Activated CD4-positive, alpha-beta T cell treated with anti-CD3 and anti-CD28 coated beads for 36 hours (primary cell): ENCODE measurements around the gene GUF1. TPM values are rescaled to one million over a fixed set of nuclear protein-coding genes. Genes with fewer than 3 reads are reported as not detected.
A peak's percentile ranks its signal among the peaks of the same experiment; 100 is the strongest.

Experiments
- ATAC-seq: fragments of 200-7000 bp; cut with Tn5 transposase; one replicate; pipeline ENCODE4 v1.10.0; 2021; ENCODE audit warnings: mild to moderate bottlenecking, moderate library complexity
- CTCF ChIA-PET: fragments of 350-600 bp; sonication (Branson Sonifier 250); formaldehyde crosslinking; loops from one replicate; lab custom pipeline; 2021; ENCODE audit warnings: antibody characterized with exemption; lab: Charles Lee
- POLR2A ChIA-PET: fragments of 350-600 bp; sonication (Branson Sonifier 250); formaldehyde crosslinking; loops from one replicate; lab custom pipeline; 2021; ENCODE audit warnings: antibody characterized with exemption, inconsistent platforms; lab: Charles Lee
- DNase-seq: peaks from one replicate; pipeline ENCODE4 v3.0.0-alpha.2; 2020
- H3K27ac Mint-ChIP-seq: one replicate; pipeline ENCODE4 v1.8.0; 2021; ENCODE audit warnings: mixed read lengths
- H3K27me3 Mint-ChIP-seq: one replicate; pipeline ENCODE4 v1.8.0; 2021; ENCODE audit warnings: mixed read lengths
- H3K36me3 Mint-ChIP-seq: one replicate; pipeline ENCODE4 v1.8.0; 2021; ENCODE audit warnings: low read depth, mixed read lengths
- H3K4me1 Mint-ChIP-seq: one replicate; pipeline ENCODE4 v1.8.0; 2021; ENCODE audit warnings: mixed read lengths
- H3K4me3 Mint-ChIP-seq: one replicate; pipeline ENCODE4 v1.8.0; 2021; ENCODE audit warnings: mild to moderate bottlenecking, moderate library complexity, mixed read lengths
- H3K9me3 Mint-ChIP-seq: one replicate; pipeline ENCODE4 v1.8.0; 2021; ENCODE audit warnings: low read depth, mixed read lengths
- intact Hi-C, 2 experiments: fragments of 100-400 bp; cut with DNase I in 1 of 2; cut with micrococcal nuclease in 1 of 2; formaldehyde crosslinking; loops; one replicate each; pipeline versions ENCODE4 v1.14.2 to v1.15.1; 2022 to 2024; cut with DNase I, micrococcal nuclease
- total RNA-seq, 2 experiments: library from RNA; stranded (reverse); gene quantifications; one replicate each; pipeline ENCODE4 v1.2.3, GENCODE V29; 2021

GUF1 gene
- total RNA-seq, 2 experiments from 2014 or later, result 38.3 to 46.7 TPM

DNA sequence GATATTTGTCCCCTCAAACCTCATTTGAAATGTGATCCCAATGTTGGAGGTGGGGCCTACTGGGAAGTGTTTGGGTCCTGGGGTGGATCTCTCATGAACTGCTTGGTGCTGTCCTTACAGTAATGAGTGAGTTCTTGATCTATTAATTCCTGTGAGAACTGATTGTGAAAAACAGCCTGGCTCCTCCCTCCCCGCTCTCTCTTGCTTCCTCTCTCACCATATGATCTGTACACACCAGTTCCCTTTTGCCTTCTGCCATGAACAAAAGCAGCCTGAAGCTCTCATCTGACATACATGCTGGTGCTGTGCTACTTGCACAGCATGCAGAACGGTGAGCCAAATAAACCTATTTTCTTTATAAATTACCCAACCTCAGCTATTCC lies 15.6 kb upstream of the GUF1 start:
- peaks cover 9% of the 10 kb centered on the region for H3K27me3 Mint-ChIP-seq
- ATAC-seq (no peak), DNase-seq (no peak)
- intact Hi-C loops, result no loop called here
- no peaks in the 10 kb centered on the region for H3K4me1 Mint-ChIP-seq
- no peak overlapping the region for H3K4me3 Mint-ChIP-seq
- CTCF ChIA-PET, result no interaction called here
- no peak overlapping the region for H3K27ac Mint-ChIP-seq
- no peaks in the 10 kb centered on the region for H3K36me3 Mint-ChIP-seq
- POLR2A ChIA-PET, result no interaction called here
- no peaks in the 10 kb centered on the region for H3K9me3 Mint-ChIP-seq

DNA sequence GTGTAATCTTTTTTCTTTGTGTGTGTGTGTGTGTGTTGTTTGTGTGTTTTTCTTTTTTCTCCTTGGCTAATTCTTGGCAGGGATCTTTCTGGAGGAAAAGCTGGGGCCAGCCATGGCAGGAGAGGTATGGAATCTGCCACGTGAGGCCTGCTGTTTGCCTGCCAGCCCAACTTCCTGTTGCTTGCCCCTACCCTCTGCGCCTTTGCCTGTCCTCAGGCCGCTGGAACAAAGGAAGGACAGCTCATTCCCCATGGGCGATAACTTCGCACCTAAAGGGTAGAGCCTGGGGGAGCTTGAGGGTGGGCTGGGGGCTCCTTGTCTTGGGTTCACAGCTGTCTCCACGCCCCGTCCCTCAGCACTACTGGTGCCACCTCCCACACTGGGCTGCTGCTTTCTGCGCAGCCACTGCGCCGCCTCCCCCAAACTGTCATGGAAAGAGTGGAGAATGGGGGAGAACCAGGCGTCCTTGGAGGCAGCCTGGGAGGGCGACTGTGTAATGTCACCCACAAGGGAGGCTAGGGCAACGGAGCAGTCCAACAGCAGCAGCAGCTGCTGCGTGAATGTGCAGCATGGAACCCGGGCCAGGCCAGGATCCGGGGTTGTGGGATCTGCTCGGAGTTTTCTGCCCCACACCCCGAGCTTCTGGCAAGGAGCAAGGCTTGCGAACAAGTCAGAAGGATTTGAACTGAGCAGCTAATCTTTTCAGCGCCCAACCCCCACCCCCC lies 14.5 kb upstream of the GUF1 start:
- peaks cover 5% of the 10 kb centered on the region for H3K27me3 Mint-ChIP-seq
- CTCF ChIA-PET, result no interaction called here
- no peak overlapping the region for H3K4me3 Mint-ChIP-seq
- ATAC-seq (no peak), DNase-seq (no peak)
- peaks cover under 1% of the 10 kb centered on the region for H3K4me1 Mint-ChIP-seq
- no peaks in the 10 kb centered on the region for H3K36me3 Mint-ChIP-seq
- intact Hi-C loops, result no loop called here
- H3K27ac Mint-ChIP-seq, result no peak overlapping the region
- POLR2A ChIA-PET, result no interaction called here
- no peaks in the 10 kb centered on the region for H3K9me3 Mint-ChIP-seq

- ChIA-PET CTCF (interaction anchor here (1.6 kb wide), 1 partner anchor 9 kb away, joined by 4 read pairs; no protein-coding TSS in a partner anchor), POLR2A (no interaction called here)
- ATAC-seq (no peak), DNase-seq (no peak)
- Mint-ChIP-seq H3K27ac (no peak overlapping the region), H3K36me3 (no peaks in the 10 kb centered on the region), H3K27me3 (peaks cover 7% of the 10 kb centered on the region), H3K9me3 (no peaks in the 10 kb centered on the region), H3K4me1 (peaks cover 2% of the 10 kb centered on the region), H3K4me3 (no peak overlapping the region)
- intact Hi-C loops, result no loop called here
These were observed 9.7 kb upstream of the GUF1 start for GRCh38 chr4:44668526-44668925.

DNA sequence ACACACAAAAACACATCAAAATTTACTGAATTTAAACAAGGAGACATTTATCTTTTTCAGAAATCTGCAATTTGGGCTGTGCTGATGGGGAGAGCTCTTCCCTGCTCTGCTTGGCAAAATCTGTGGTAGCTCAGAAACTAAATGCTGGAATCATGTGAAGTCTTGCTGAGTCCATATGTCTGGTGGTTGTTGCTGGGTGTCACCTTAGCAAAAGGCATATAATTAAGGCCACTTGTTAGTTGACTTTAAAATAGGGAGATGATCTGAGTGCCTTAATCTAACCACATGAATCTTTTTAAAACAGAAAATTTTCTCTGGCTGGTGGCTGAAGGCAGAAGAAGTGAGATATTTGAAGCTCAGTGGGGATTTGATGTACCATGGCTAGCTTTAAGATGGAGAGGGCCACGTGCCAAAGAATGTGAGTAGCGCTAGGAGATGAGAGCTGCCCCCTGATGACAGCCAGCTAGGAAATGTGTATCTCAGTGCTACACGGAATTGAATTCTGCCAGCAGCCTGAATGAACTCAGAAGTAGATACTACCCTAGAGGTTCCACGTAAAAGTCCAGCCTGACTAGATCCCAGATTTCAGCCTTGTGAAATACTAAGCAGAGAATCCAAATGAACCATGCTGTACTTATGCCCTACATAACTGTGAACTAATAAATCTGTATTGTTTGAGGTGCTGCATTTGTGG lies 7.6 kb upstream of the GUF1 start:
- ChIA-PET CTCF (no interaction called here), POLR2A (no interaction called here)
- Mint-ChIP-seq H3K4me1 (peaks cover 2% of the 10 kb centered on the region), H3K27me3 (peaks cover 7% of the 10 kb centered on the region), H3K4me3 (no peak overlapping the region), H3K27ac (no peak overlapping the region), H3K9me3 (no peaks in the 10 kb centered on the region), H3K36me3 (no peaks in the 10 kb centered on the region)
- ATAC-seq (no peak), DNase-seq (no peak)
- intact Hi-C loops, result no loop called here

- intact Hi-C loops, result no loop called here
- Mint-ChIP-seq H3K9me3 (no peaks in the 10 kb centered on the region), H3K4me1 (peaks cover 5% of the 10 kb centered on the region), H3K36me3 (no peaks in the 10 kb centered on the region), H3K27ac (no peak overlapping the region), H3K27me3 (peaks cover 7% of the 10 kb centered on the region), H3K4me3 (no peak overlapping the region)
- DNase-seq, result no peak
- ChIA-PET CTCF (no interaction called here), POLR2A (no interaction called here)
- no peak for ATAC-seq
These were observed 6.6 kb upstream of the GUF1 start for GRCh38 chr4:44671636-44672035.

- Mint-ChIP-seq H3K27ac (no peak overlapping the region), H3K9me3 (no peaks in the 10 kb centered on the region), H3K4me3 (no peak overlapping the region), H3K36me3 (peaks cover 5% of the 10 kb centered on the region), H3K27me3 (peaks cover 7% of the 10 kb centered on the region), H3K4me1 (peaks cover 16% of the 10 kb centered on the region)
- ATAC-seq (no peak), DNase-seq (no peak)
- CTCF ChIA-PET, result no interaction called here
- POLR2A ChIA-PET, result no interaction called here
- intact Hi-C loops, result no loop called here
These were observed 3.7 kb upstream of the GUF1 start for GRCh38 chr4:44674471-44674870.

- H3K9me3 Mint-ChIP-seq, result no peaks in the 10 kb centered on the region
- ATAC-seq, result no peak
- ChIA-PET POLR2A (no interaction called here), CTCF (no interaction called here)
- peaks cover 5% of the 10 kb centered on the region for H3K36me3 Mint-ChIP-seq
- H3K4me1 Mint-ChIP-seq, result peaks cover 17% of the 10 kb centered on the region
- H3K27me3 Mint-ChIP-seq, result peaks cover 7% of the 10 kb centered on the region
- H3K27ac Mint-ChIP-seq, result no peak overlapping the region
- H3K4me3 Mint-ChIP-seq, result no peak overlapping the region
- intact Hi-C loops, result no loop called here
- no peak for DNase-seq
These were observed 2.9 kb upstream of the GUF1 start for GRCh38 chr4:44675366-44675765.

DNA sequence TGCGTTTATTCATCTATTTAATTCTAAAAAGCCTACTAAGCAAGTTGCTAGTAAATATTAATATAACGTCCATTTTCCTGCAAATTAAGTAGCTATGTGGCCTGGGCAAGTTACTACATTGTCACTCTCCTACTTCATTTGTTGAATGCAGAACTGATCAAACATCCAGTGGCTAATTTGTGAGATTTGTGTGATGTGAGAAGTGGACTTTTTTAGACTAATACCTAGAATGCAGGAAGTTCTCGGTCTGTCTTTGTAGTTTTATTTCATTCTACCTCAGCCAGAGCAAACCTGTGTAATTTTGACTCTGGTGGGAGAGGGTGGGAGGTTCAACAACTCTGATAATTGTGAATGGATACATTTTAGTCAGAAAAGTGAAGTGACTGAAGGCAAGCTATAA lies 840 bp downstream of the GUF1 start:
- H3K4me3 Mint-ChIP-seq, result peak overlapping the region; percentile 87
- no peaks in the 10 kb centered on the region for H3K27me3 Mint-ChIP-seq
- H3K36me3 Mint-ChIP-seq, result peaks cover 15% of the 10 kb centered on the region
- H3K4me1 Mint-ChIP-seq, result peaks cover 34% of the 10 kb centered on the region
- CTCF ChIA-PET, result interaction anchor here (1.4 kb wide), 1 partner anchor 24 kb away, joined by 4 read pairs; no protein-coding TSS in a partner anchor
- H3K9me3 Mint-ChIP-seq, result no peaks in the 10 kb centered on the region
- POLR2A ChIA-PET, result interaction anchor here (1.3 to 2.1 kb wide), 4 partner anchors 16 to 47 kb away, joined by 3 to 7 read pairs (median 7); partner anchors contain the start of gene GNPDA2
- peak overlapping the region; percentile 93 for H3K27ac Mint-ChIP-seq
- DNase-seq (no peak), ATAC-seq (peak; percentile 16)
- intact Hi-C loops, result loop anchor here in 1 of 2 experiments (2.0 kb wide), 1 partner anchor 48 kb away; the partner anchor contains the start of gene GNPDA2

DNA sequence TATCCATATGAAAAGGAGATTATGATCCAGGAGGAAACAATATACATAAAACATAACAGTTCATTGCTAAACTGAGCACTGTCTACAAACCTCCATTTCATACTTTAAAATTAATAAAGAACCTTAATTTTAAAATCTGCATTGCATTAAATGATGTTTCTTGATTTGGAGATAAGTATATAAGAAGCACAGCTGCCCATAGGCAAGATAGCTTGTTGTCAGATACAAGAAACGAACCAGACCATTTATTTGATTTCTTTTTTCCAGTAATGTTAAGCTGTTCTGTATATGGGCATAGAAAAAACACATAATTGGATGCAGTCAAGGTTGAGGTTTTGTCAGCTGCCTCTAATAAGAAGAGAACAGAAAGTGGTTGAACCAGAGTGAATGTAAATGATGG lies 6.4 kb downstream of the GUF1 start:
- no peaks in the 10 kb centered on the region for H3K9me3 Mint-ChIP-seq
- ChIA-PET POLR2A (no interaction called here), CTCF (no interaction called here)
- intact Hi-C loops, result no loop called here
- no peak for ATAC-seq
- peaks cover 45% of the 10 kb centered on the region for H3K36me3 Mint-ChIP-seq
- H3K4me1 Mint-ChIP-seq, result peaks cover 18% of the 10 kb centered on the region
- DNase-seq, result no peak
- H3K27me3 Mint-ChIP-seq, result no peaks in the 10 kb centered on the region
- H3K4me3 Mint-ChIP-seq, result no peak overlapping the region
- H3K27ac Mint-ChIP-seq, result no peak overlapping the region

GRCh38 chr4:44700427-44700826 lies 22.2 kb downstream of the GUF1 start:
- intact Hi-C loops, result no loop called here
- H3K4me1 Mint-ChIP-seq, result peaks cover 2% of the 10 kb centered on the region
- H3K9me3 Mint-ChIP-seq, result no peaks in the 10 kb centered on the region
- ChIA-PET CTCF (interaction anchor here (0.9 kb wide), 1 partner anchor 8 kb away, joined by 3 read pairs; no protein-coding TSS in a partner anchor), POLR2A (interaction anchor here (1.4 kb wide), 1 partner anchor 22 kb away, joined by 7 read pairs; the partner anchor contains the start of gene GUF1)
- no peaks in the 10 kb centered on the region for H3K27me3 Mint-ChIP-seq
- H3K27ac Mint-ChIP-seq, result no peak overlapping the region
- ATAC-seq (no peak), DNase-seq (no peak)
- H3K36me3 Mint-ChIP-seq, result peaks cover 41% of the 10 kb centered on the region
- no peak overlapping the region for H3K4me3 Mint-ChIP-seq

- Mint-ChIP-seq H3K36me3 (peaks cover 38% of the 10 kb centered on the region), H3K27ac (no peak overlapping the region), H3K4me1 (peaks cover 2% of the 10 kb centered on the region), H3K9me3 (no peaks in the 10 kb centered on the region), H3K27me3 (no peaks in the 10 kb centered on the region), H3K4me3 (no peak overlapping the region)
- ChIA-PET POLR2A (interaction anchor here (1.4 kb wide), 1 partner anchor 23 kb away, joined by 7 read pairs; the partner anchor contains the start of gene GUF1), CTCF (interaction anchor here (0.9 kb wide), 1 partner anchor 8 kb away, joined by 3 read pairs; no protein-coding TSS in a partner anchor)
- DNase-seq (no peak), ATAC-seq (no peak)
- intact Hi-C loops, result no loop called here
These were observed 22.8 kb downstream of the GUF1 start for GRCh38 chr4:44701037-44701436.

DNA sequence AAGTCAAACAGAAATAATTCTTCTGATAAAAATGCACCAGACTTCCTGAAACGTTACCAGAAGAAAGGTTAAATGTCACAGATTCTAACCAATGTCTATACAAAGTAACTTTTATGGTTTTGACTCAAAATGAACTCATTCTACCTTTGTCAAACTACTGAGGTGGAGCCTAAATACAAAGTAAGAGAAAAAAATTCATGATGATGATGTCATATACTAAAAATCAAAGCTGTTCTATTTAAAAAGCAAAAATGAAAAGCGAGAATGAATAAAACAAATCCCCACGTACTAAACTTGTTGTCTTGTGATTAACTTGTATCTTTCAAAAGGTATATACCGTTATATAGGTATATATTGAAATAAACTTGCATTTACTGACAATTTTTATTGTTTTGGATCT lies 26.5 kb downstream of the GUF1 start:
- no peak overlapping the region for H3K4me3 Mint-ChIP-seq
- H3K27ac Mint-ChIP-seq, result no peak overlapping the region
- H3K27me3 Mint-ChIP-seq, result no peaks in the 10 kb centered on the region
- ATAC-seq (no peak), DNase-seq (no peak)
- CTCF ChIA-PET, result no interaction called here
- intact Hi-C loops, result no loop called here
- H3K36me3 Mint-ChIP-seq, result peaks cover 29% of the 10 kb centered on the region
- H3K4me1 Mint-ChIP-seq, result peaks cover 2% of the 10 kb centered on the region
- H3K9me3 Mint-ChIP-seq, result no peaks in the 10 kb centered on the region
- POLR2A ChIA-PET, result no interaction called here
